Measurements from ENCODE around the gene CDK7.

DNA sequence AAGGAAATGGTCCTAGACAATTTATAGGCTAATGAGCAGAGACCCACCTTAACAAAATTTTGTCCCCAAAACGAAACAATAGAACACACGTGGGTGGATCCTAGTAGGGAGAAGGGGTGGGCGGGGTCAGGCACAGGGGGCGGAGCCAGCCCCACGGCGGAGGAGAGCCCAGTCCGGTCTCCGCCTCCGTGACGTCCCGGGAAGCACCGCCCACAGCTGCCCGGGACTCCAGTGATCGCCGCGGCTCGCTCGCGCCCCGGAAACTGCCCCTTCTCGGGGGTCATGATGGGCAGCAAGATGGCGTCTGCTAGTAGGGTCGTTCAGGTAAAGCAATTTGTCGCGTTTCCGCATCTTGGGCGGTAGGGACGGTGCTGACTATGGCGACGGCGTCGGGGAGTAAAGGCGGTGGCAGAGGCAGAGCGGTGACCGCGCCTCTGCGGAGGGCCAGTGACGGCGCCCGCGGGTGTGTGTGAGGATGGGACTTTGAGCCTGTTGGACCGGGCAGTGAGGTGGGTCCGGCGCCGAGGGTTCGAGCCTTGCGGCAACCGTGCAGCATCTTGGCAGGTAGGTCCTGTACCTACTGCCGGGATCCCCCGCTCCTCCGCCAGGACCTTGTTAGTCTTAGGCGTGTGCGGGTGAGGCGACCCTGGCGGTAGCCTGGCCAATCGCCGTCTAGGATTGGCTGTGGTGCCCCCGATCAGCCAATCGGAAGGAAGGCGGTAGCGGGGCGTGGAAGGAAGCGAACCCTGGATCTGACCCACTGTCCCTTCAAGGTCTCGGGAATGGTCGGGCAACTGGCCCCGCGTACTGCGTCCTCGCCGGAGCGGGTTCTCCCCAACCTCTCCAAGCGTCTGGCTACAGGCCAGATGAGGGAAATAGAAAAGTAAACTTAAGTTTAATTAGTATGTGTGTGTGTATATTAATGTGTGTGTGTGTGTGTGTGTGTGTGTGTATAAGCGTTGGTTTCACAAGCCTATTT, 16.8 kb upstream of the CDK7 start:
- TF ChIP-seq SUZ12 (IDR thresholded peaks at IDR 0.05; ENCODE audit: extremely low read depth, insufficient read depth, insufficient read length) (no peak), ZNF274 (IDR thresholded peaks at IDR 0.05; ENCODE audit: low read depth, low read length) (no peak), YY1 (IDR thresholded peaks at IDR 0.05; ENCODE audit: insufficient read depth, insufficient read length) (peak; percentile 54)
